ENCODE measurements around the gene ZDHHC13.

Gene ZDHHC13

DNA sequence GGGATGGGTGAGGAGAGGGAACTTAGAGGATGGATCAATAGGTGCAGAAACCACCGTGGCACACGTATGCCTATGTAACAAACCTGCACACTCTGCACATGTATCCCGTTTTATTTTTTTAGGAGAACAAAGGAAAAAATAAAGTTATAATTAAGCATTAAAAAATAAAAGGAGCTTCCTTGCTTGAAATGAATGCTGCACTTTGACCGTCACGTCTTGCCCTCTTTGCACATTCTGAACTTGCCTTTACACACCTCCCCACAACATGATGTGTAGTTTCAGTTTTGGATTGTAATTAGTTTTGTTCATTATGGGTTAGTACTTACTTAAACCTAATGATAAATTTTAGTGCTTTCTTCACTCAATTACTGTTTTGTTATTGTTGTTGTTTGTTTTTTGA lies 87.9 kb downstream of the ZDHHC13 start:
- no peak for DNase-seq (ENCODE audit: low spot score)

DNA sequence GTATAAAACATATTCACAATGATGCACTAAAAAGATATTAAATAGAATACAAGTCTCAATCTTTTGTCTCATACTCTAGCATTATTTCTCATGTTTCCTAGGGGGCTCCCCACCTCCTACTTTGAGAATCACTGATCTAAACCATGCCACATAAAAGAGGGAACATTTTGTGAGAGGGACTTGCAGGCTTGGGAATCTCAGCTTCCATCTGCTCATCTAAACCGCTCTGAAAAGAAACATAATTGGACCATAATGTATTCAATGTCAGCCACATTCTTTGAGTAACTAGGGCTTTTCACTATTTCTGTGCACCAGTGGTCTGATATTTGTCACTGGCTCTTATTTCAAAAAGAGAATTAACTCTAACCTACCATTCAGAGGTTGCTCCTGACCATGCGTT lies 91.2 kb downstream of the ZDHHC13 start:
- no peak for DNase-seq (ENCODE audit: low spot score)

DNA sequence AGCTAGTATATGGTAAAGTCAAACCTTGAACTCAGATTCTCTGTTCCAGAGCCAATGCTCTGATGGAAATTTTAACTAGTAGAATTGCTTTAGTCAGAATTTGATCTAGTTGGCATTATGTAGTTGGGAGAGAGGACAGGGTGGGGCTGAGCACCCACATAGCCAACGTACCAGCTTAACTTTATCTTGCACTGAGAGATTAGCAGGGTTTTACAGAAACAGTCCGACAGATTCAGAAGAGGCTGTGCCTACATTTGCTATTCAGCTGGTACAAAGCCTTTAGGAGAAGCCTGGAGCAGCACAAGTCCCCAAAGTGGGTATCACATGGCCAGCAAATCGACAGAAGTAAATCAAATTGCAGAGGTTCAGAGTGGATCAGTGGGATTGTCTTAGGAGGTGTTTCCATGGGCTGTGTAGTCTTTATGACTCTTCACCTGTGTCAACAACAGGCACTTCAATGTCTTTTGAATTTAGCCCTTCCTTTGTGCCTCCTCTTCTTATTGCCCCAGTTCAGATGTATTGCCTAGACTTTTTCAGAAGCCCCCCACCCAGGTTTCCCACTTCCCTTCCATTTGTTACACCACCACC lies 92.1 kb downstream of the ZDHHC13 start:
- DNase-seq (ENCODE audit: low spot score) = no peak

DNA sequence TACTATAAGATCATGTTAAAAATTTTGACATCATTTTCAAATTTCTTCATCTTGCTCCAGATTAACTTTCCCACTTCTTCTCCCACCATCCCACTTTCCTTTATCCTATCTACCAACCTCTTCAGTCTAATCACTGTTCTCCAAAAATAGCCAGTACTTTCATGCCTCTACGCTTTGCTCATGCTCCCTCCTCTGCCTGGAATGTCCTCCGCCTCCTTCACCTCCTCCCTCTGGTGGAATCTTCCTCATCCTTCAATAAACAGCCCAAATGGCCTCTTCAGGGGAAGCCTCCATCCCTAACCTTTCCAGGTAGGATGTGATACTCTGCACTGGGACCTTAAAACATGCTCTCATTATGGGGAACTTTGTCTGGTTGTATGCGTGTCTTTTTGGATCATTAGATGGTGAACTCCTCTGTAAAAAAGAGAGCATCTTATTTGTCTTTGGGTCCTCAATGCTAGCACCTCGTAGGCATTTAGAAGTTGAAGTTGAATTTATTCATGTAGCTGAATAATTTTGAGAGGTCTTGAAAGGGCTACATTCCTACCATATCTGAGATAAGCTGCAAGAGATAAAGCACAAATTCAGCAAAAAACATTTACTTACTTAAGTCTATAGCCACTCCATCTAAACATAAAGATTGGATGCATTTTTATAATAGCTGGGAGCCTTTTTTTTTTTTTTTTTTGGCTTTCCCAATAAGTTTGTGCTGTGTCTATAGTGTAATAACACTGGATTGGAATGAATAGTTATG lies 92.8 kb downstream of the ZDHHC13 start:
- peak; percentile 29 for DNase-seq (ENCODE audit: low spot score)

DNA sequence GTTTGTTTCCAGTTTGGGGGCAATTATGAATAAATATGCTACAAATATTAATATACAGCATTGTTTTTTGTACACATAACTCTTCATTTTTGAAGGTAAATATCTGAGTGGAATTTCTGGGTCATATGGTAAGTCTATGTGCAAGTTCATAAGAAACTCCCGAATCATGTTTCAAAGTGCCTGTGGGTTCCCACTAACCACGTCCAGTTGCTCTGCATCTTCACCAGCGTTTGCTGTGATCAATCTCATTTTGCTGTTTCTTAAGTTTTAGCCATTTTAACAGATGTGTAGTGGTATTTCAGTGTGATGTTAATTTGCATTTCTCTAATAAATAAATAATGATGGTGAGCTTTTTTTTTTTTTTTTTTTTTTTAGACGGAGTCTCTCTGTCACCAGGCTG lies 99.1 kb downstream of the ZDHHC13 start:
- no peak for DNase-seq (ENCODE audit: low spot score)

DNA sequence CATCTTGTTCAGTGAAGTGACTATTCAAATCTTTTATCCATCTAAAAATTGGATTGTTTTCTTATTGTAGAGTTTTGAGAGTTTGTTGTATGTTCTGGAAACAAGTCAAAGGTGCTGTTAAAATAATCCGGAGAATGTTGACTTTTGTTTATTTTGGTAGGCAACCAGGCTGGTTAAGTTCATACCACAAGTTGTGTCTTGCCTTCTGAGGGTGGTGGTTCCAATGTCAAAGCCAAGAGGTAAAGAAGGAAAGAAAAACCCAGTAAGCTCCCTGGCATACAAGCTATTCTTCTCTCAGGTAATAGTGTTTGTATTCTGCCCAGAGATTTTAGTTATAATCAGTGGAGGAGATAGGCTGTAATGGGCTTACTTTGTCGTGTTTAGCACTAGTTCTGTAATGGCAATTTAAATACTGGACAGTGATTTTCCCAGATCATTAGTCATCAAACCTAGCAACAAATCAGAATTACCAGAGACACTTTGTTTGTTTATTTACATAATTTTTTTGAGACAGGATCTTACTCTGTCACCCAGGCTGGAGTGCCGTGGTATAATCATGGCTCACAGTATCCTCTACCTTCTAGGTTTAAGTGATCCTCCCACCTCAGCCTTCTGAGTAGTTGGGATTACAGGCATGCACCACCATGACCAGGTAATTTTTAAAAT lies 99.9 kb downstream of the ZDHHC13 start:
- DNase-seq (ENCODE audit: low spot score) = no peak

DNA sequence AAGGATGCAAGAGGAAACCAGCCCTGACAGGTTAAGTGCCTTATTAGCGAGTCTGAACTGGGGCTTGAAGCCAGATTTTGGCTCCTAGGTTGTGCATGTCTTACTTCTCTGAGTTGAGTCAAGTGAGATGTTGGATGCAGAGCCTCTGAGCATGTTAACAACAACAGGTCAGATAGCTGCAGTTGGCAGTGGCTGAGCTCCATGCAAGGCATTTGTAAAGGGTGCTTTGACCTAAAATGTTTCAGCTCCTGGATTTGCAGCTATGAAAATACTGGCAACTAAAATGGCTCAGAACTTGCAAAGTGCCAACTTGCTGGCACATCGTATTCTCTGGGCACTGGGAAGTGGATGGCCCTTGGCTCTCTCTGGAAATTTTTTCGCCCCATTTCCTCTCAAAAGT lies 101.2 kb downstream of the ZDHHC13 start:
- no peak for DNase-seq (ENCODE audit: low spot score)

DNA sequence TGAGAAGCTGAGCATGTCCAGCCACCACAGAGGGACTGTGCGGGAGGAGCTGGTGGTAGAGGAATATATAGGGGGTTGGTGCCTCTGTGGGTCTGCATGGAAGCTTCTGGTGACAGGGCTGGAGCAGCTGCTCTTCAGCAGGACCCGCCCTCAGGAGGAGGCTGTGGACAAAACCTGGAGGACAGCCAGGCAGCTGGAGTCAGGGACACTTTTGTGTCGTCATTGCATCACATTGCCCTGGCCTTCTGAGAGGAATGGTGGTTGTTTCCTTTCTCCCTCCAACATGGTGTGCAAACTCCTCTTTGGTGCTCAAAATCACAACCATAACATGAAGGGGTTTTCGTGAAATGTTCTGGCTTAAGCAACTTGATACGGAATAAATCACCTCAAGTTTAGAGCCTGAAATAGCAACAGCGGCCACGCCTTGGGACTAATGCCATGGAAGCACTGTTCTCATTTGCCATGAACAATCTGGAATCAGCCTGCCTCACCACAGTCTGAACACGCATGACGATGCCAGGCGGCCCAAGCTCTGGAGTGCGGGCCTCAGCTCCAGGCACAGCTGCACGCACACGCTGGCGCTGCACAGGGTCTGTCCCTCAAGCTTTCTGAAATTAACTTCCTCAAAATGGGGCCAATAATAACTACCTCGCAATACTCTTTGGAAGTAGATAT lies 102.0 kb downstream of the ZDHHC13 start:
- peak; percentile 22 for DNase-seq (ENCODE audit: low spot score)

DNA sequence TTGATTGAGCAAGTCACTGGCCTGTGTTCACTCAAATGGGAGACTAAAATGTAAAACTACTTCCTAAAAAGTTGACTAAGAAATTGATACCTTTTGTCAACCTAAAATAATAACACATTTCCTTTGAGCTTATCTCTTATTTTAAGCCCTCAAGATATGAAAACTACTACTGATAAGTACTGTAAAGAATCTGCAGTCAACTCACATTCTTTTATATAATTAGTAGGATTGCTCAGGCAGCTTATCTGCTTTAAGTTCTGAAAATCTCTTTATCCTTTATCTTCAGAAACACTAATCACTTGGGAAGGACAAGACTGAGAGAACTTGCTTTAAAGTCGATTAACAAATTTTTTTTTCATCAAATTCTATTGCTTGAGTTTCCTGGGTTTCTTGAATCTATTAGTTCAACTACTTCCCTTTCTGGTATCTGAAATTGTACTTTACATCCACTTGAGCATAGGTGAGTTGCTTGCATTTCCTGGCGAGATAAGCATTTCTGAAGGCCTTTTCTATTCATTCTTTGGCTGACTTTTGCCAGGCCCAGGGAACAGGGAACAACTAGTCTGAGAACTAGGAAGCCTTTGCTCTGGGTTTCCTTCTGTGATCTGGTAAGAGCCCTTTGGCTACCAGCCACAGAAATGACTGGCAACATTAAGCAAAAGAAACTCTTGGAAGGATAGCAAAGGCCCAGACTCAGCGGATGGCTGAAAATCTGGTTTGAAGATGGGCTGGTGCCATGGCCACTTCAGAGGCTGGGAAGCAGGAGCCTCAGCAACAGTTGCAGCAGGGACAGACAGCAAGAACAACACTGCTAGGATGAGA lies 104.1 kb downstream of the ZDHHC13 start:
- DNase-seq (ENCODE audit: low spot score) = no peak

DNA sequence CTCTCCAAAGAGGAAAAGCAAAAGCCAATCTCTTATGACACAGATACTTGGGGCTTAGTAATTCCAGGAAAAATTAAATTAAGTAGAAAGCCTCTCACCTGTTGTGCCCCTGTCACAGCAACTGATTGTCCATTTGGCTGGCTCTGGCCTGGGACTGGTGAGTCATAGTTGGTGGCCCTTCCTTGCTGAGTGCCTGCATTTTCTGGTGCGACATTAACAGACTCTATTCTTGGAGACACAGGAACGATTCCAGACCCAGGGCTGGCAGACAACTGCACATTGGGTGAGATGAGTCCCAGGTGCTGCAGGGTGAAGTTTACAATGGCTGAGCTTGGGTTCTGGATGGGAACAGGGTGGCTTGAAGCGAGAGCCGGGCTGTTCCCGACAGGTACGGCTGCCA lies 108.2 kb downstream of the ZDHHC13 start:
- no peak for DNase-seq (ENCODE audit: low spot score)

DNA sequence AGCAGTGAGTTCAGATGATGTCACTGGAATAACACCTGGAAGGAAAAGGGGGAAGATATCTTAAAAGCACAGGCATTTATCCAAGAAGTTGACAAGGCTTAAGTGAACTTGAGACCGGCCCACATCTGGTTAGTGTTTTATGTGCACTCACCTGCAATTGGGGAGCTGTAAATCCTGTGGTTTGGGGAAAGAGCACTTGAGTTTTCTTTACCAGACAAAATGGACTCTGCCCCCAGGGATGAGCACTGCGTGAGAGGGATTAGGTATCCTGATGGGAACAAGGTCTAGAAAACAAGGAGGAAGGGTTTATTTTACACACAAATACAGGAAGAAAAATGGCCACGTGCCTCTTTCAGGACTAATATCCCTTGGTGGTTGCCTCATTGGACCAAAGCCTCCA lies 108.6 kb downstream of the ZDHHC13 start:
- DNase-seq (ENCODE audit: low spot score) = no peak
